Measurements from ENCODE around the gene CCNI.

Gene CCNI

DNA sequence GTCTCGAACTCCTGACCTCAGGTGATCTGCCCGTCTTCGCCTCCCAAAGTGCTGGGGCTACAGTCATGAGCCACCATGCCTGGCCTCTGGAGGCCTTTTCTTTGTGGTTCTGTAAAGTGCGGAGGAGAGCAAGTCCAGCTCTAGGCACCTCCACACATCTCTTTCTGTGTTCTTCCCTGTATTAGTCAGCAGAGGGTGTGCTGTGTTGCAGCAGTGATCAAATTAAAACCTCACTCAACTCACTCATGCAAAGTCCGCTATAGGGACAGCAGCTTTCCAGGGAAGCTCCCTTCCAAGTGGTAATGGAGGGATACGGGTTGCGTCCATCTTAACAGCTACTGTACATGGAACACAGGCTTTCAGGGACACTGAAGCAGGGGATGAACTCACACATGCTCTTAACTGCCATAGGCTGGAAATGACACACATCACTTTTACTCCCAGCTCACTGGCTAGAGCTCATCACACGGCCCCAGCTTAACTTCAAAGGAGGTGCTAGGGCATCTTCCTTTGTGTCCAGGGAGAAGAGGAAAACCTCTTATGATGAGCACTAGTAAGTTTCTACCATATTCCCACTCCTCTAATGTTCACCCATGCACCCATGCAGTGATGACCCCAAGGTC, 45.2 kb upstream of the CCNI start:
- H4K5ac ChIP-seq (ENCODE audit: low read length) = no peak overlapping the region
- peak overlapping the region; percentile 51 for H2BK5ac ChIP-seq (ENCODE audit: low read length)
- no peak overlapping the region for H4K8ac ChIP-seq (ENCODE audit: low read depth, low read length)
- H2BK120ac ChIP-seq (ENCODE audit: low read depth, low read length) = no peak overlapping the region
- H3K4me3 ChIP-seq (ENCODE audit: low read length) = no peak overlapping the region
- no peak overlapping the region for H3K9ac ChIP-seq (ENCODE audit: low read length)
- H3K36me3 ChIP-seq (ENCODE audit: control insufficient read depth, insufficient read depth, low read length) = no peaks in the 10 kb centered on the region
- no peak overlapping the region for H3K4ac ChIP-seq (ENCODE audit: low read depth, low read length)
- peak overlapping the region; percentile 80 for H2AK5ac ChIP-seq (ENCODE audit: low read length)
- peak; percentile 58 for DNase-seq
- H3K18ac ChIP-seq (ENCODE audit: low read length) = no peak overlapping the region
- no peaks in the 10 kb centered on the region for H3K27me3 ChIP-seq (ENCODE audit: insufficient read depth, low read length, poor library complexity)
- no peaks in the 10 kb centered on the region for H3K79me2 ChIP-seq (ENCODE audit: control insufficient read depth, insufficient read depth, low read length)
- peaks cover 10% of the 10 kb centered on the region for H3K4me1 ChIP-seq (ENCODE audit: control insufficient read depth, low read depth, low read length)
- no peak overlapping the region for H3K4me2 ChIP-seq (ENCODE audit: low read length)
- no peak overlapping the region for H3K27ac ChIP-seq (ENCODE audit: low read depth, low read length)
- no peak overlapping the region for H3K23ac ChIP-seq (ENCODE audit: low read length)
- WGBS (ENCODE audit: extremely low coverage, insufficient coverage, low lambda C conversion rate) = no CpG with 5 or more reads among the region's 8 CpGs
- no peak overlapping the region for H3K56ac ChIP-seq (ENCODE audit: low read length)
- no peaks in the 10 kb centered on the region for H3K79me1 ChIP-seq (ENCODE audit: low read length)
- no peak overlapping the region for H2BK15ac ChIP-seq (replicated peaks; ENCODE audit: low read depth)

DNA sequence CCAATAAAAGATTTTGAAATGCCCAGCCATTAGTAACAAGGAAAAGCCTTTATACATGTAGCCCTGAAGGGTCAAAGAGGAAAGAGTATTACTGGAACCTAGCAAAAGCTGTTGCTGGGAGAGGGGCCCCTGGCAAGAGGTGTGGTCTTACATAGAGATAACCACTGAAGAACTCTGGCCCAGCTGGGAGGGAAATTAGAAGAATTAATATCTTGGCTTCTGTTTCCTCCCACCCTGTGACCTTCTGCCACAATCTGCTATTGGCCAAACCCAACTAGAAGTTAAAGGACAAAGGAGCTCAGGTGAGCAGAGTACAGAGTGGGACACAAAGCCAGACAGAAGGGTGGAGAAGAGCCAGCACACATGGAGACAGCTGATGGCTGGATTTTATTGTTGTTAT, 41.9 kb upstream of the CCNI start:
- no peak overlapping the region for H2BK15ac ChIP-seq (replicated peaks; ENCODE audit: low read depth)
- no peak overlapping the region for H4K8ac ChIP-seq (ENCODE audit: low read depth, low read length)
- H2BK5ac ChIP-seq (ENCODE audit: low read length) = no peak overlapping the region
- peaks cover under 1% of the 10 kb centered on the region for H3K4me1 ChIP-seq (ENCODE audit: control insufficient read depth, low read depth, low read length)
- H4K5ac ChIP-seq (ENCODE audit: low read length) = no peak overlapping the region
- no peak overlapping the region for H3K56ac ChIP-seq (ENCODE audit: low read length)
- H3K4me2 ChIP-seq (ENCODE audit: low read length) = no peak overlapping the region
- H2BK120ac ChIP-seq (ENCODE audit: low read depth, low read length) = no peak overlapping the region
- H3K4me3 ChIP-seq (ENCODE audit: low read length) = no peak overlapping the region
- no peak overlapping the region for H3K9ac ChIP-seq (ENCODE audit: low read length)
- no peak overlapping the region for H3K18ac ChIP-seq (ENCODE audit: low read length)
- no peak overlapping the region for H2AK5ac ChIP-seq (ENCODE audit: low read length)
- H3K4ac ChIP-seq (ENCODE audit: low read depth, low read length) = no peak overlapping the region
- no peak overlapping the region for H3K23ac ChIP-seq (ENCODE audit: low read length)
- H3K27me3 ChIP-seq (ENCODE audit: insufficient read depth, low read length, poor library complexity) = no peaks in the 10 kb centered on the region
- H3K27ac ChIP-seq (ENCODE audit: low read depth, low read length) = no peak overlapping the region
- no peaks in the 10 kb centered on the region for H3K79me2 ChIP-seq (ENCODE audit: control insufficient read depth, insufficient read depth, low read length)
- DNase-seq = no peak
- no peaks in the 10 kb centered on the region for H3K79me1 ChIP-seq (ENCODE audit: low read length)
- no peaks in the 10 kb centered on the region for H3K36me3 ChIP-seq (ENCODE audit: control insufficient read depth, insufficient read depth, low read length)

- Histone ChIP-seq H3K4me1 (ENCODE audit: control insufficient read depth, low read depth, low read length) (no peaks in the 10 kb centered on the region), H3K4ac (ENCODE audit: low read depth, low read length) (no peak overlapping the region), H3K36me3 (ENCODE audit: control insufficient read depth, insufficient read depth, low read length) (no peaks in the 10 kb centered on the region), H3K4me3 (ENCODE audit: low read length) (no peak overlapping the region), H3K27me3 (ENCODE audit: insufficient read depth, low read length, poor library complexity) (no peaks in the 10 kb centered on the region), H2AK5ac (ENCODE audit: low read length) (no peak overlapping the region), H3K79me1 (ENCODE audit: low read length) (no peaks in the 10 kb centered on the region), H4K8ac (ENCODE audit: low read depth, low read length) (no peak overlapping the region), H3K56ac (ENCODE audit: low read length) (no peak overlapping the region), H3K27ac (ENCODE audit: low read depth, low read length) (no peak overlapping the region), H2BK15ac (replicated peaks; ENCODE audit: low read depth) (no peak overlapping the region), H4K5ac (ENCODE audit: low read length) (no peak overlapping the region), H3K79me2 (ENCODE audit: control insufficient read depth, insufficient read depth, low read length) (no peaks in the 10 kb centered on the region), H2BK120ac (ENCODE audit: low read depth, low read length) (no peak overlapping the region), H3K4me2 (ENCODE audit: low read length) (no peak overlapping the region), H2BK5ac (ENCODE audit: low read length) (no peak overlapping the region), H3K23ac (ENCODE audit: low read length) (no peak overlapping the region), H3K18ac (ENCODE audit: low read length) (no peak overlapping the region), H3K9ac (ENCODE audit: low read length) (no peak overlapping the region)
- DNase-seq = no peak
- WGBS (ENCODE audit: extremely low coverage, insufficient coverage, low lambda C conversion rate) = no CpG with 5 or more reads among the region's 29 CpGs
These were observed 37.3 kb upstream of the CCNI start for GRCh38 chr4:77113069-77113468.

DNA sequence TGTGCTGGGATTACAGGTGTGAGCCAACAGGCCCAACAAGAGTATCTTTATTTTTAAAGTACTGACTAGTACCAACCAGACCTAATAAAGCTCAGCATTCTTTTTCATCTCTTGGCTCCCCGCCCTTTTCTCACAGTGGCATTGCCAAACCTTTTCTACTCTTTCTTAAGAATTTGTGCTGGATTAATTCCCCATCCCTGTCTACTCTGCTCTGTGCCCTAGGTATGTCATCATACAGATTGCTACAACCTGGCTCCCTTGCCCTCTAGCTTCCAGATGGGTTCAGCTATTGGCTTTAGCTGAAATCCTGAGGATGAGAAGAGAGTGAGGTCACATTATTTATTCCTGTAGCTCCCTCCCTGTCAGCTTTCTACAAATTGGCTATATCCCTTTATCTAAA, 34.9 kb upstream of the CCNI start:
- no peak overlapping the region for H3K9ac ChIP-seq (ENCODE audit: low read length)
- H2AK5ac ChIP-seq (ENCODE audit: low read length) = no peak overlapping the region
- H2BK120ac ChIP-seq (ENCODE audit: low read depth, low read length) = no peak overlapping the region
- no peak overlapping the region for H4K5ac ChIP-seq (ENCODE audit: low read length)
- no peaks in the 10 kb centered on the region for H3K79me1 ChIP-seq (ENCODE audit: low read length)
- H2BK5ac ChIP-seq (ENCODE audit: low read length) = no peak overlapping the region
- H3K18ac ChIP-seq (ENCODE audit: low read length) = no peak overlapping the region
- H3K4me3 ChIP-seq (ENCODE audit: low read length) = no peak overlapping the region
- no peak for DNase-seq
- no peak overlapping the region for H4K8ac ChIP-seq (ENCODE audit: low read depth, low read length)
- no peaks in the 10 kb centered on the region for H3K79me2 ChIP-seq (ENCODE audit: control insufficient read depth, insufficient read depth, low read length)
- H3K36me3 ChIP-seq (ENCODE audit: control insufficient read depth, insufficient read depth, low read length) = no peaks in the 10 kb centered on the region
- no peaks in the 10 kb centered on the region for H3K27me3 ChIP-seq (ENCODE audit: insufficient read depth, low read length, poor library complexity)
- no peak overlapping the region for H3K27ac ChIP-seq (ENCODE audit: low read depth, low read length)
- H3K4me1 ChIP-seq (ENCODE audit: control insufficient read depth, low read depth, low read length) = no peaks in the 10 kb centered on the region
- H3K4me2 ChIP-seq (ENCODE audit: low read length) = no peak overlapping the region
- H3K4ac ChIP-seq (ENCODE audit: low read depth, low read length) = no peak overlapping the region
- no peak overlapping the region for H3K23ac ChIP-seq (ENCODE audit: low read length)
- no peak overlapping the region for H3K56ac ChIP-seq (ENCODE audit: low read length)
- H2BK15ac ChIP-seq (replicated peaks; ENCODE audit: low read depth) = no peak overlapping the region
- WGBS (ENCODE audit: extremely low coverage, insufficient coverage, low lambda C conversion rate) = no CpG with 5 or more reads among the region's 1 CpG

DNA sequence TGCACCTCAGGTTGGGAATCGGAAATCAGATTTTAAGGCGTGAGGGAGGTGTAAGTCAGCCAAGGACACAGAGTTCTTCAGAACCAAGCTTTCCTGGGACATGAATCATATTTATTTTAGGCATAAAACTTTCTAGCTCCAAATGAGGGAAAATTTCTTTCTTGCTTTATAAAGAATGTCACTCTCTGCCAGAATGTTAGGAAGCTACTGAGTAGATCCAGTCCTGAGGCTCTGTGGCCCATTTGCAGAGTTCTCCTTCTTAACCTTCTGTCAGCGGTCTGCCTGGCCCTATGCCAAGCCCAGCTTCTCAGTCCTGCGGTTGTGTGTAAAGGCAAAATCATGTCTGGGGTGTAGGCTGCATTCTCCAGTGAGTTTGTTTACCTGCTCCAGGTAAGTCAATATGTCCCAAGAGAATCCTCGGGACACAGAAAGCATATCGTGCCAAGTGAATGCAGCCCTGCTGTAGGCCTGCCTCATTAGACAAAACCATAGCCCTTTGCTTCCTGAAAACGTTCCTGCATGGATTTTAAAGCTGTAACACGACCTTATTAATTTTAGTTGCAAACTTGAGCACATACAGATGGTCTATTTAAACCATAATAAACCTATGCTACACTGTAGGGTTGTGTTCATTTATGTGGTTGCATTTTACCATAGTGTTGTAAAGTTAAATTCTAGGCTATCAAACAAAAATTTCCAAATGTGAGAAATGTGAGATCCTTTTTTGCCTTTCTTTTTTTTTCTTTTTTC, 29.2 kb upstream of the CCNI start:
- WGBS (ENCODE audit: extremely low coverage, insufficient coverage, low lambda C conversion rate) = no CpG with 5 or more reads among the region's 8 CpGs
- Histone ChIP-seq H2BK15ac (replicated peaks; ENCODE audit: low read depth) (no peak overlapping the region), H3K79me2 (ENCODE audit: control insufficient read depth, insufficient read depth, low read length) (no peaks in the 10 kb centered on the region), H3K27ac (ENCODE audit: low read depth, low read length) (no peak overlapping the region), H2BK5ac (ENCODE audit: low read length) (no peak overlapping the region), H3K4me1 (ENCODE audit: control insufficient read depth, low read depth, low read length) (peaks cover 2% of the 10 kb centered on the region), H3K27me3 (ENCODE audit: insufficient read depth, low read length, poor library complexity) (no peaks in the 10 kb centered on the region), H3K18ac (ENCODE audit: low read length) (no peak overlapping the region), H4K8ac (ENCODE audit: low read depth, low read length) (no peak overlapping the region), H3K23ac (ENCODE audit: low read length) (no peak overlapping the region), H3K4me3 (ENCODE audit: low read length) (no peak overlapping the region), H3K36me3 (ENCODE audit: control insufficient read depth, insufficient read depth, low read length) (no peaks in the 10 kb centered on the region), H4K5ac (ENCODE audit: low read length) (no peak overlapping the region), H3K4me2 (ENCODE audit: low read length) (no peak overlapping the region), H3K79me1 (ENCODE audit: low read length) (no peaks in the 10 kb centered on the region), H3K4ac (ENCODE audit: low read depth, low read length) (no peak overlapping the region), H3K9ac (ENCODE audit: low read length) (no peak overlapping the region), H3K56ac (ENCODE audit: low read length) (peak overlapping the region; percentile 22), H2BK120ac (ENCODE audit: low read depth, low read length) (no peak overlapping the region), H2AK5ac (ENCODE audit: low read length) (no peak overlapping the region)
- no peak for DNase-seq

DNA sequence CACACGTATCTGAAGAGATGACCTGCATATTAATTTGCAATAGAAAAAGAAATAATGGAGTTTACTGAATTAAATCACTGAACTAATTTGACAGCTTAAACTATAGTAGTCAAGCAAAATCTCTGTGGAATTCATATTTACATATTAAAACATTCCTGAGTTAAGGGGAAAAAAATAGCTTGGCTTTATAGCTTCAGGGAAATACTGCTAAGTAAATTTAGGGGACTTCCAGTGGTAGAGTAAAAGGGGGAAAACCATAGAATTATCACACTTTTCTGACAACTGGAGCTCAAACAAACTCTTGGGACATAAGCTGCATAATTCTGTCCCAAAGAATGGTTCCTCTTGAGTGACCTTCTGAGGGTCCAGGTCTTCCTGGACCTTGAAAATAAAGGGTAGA, 28.6 kb upstream of the CCNI start:
- H3K4ac ChIP-seq (ENCODE audit: low read depth, low read length) = no peak overlapping the region
- no peak overlapping the region for H2BK120ac ChIP-seq (ENCODE audit: low read depth, low read length)
- no peak overlapping the region for H3K23ac ChIP-seq (ENCODE audit: low read length)
- no peaks in the 10 kb centered on the region for H3K79me1 ChIP-seq (ENCODE audit: low read length)
- no peak overlapping the region for H3K4me2 ChIP-seq (ENCODE audit: low read length)
- no peak overlapping the region for H3K27ac ChIP-seq (ENCODE audit: low read depth, low read length)
- no peak overlapping the region for H3K9ac ChIP-seq (ENCODE audit: low read length)
- no peaks in the 10 kb centered on the region for H3K79me2 ChIP-seq (ENCODE audit: control insufficient read depth, insufficient read depth, low read length)
- no CpG with 5 or more reads among the region's 1 CpG for WGBS (ENCODE audit: extremely low coverage, insufficient coverage, low lambda C conversion rate)
- no peak overlapping the region for H4K5ac ChIP-seq (ENCODE audit: low read length)
- no peak overlapping the region for H4K8ac ChIP-seq (ENCODE audit: low read depth, low read length)
- H3K36me3 ChIP-seq (ENCODE audit: control insufficient read depth, insufficient read depth, low read length) = no peaks in the 10 kb centered on the region
- no peak overlapping the region for H3K4me3 ChIP-seq (ENCODE audit: low read length)
- H3K18ac ChIP-seq (ENCODE audit: low read length) = no peak overlapping the region
- DNase-seq = no peak
- H3K4me1 ChIP-seq (ENCODE audit: control insufficient read depth, low read depth, low read length) = peaks cover 2% of the 10 kb centered on the region
- H2BK15ac ChIP-seq (replicated peaks; ENCODE audit: low read depth) = no peak overlapping the region
- H2BK5ac ChIP-seq (ENCODE audit: low read length) = no peak overlapping the region
- no peaks in the 10 kb centered on the region for H3K27me3 ChIP-seq (ENCODE audit: insufficient read depth, low read length, poor library complexity)
- no peak overlapping the region for H3K56ac ChIP-seq (ENCODE audit: low read length)
- no peak overlapping the region for H2AK5ac ChIP-seq (ENCODE audit: low read length)

All from mesendoderm (in vitro differentiated cells).